ENCODE results near the gene PKN3.

- TF ChIP-seq EZH2 (IDR thresholded peaks at IDR 0.05; ENCODE audit: borderline replicate concordance, insufficient read depth, low read depth, low read length, poor library complexity, severe bottlenecking) = no peak
- TF ChIP-seq CTCF (IDR thresholded peaks at IDR 0.05) = no peak
Observed at GRCh38 chr9:128696923-128697707, 5.2 kb upstream of the PKN3 start.
